HG03457 (cell line): ENCODE data around the gene TBX20.
"Not testable (repeated sequence)": the region's sequence is repeated elsewhere in the genome, so short reads cannot be mapped to it uniquely, and the experiment has no call there.

ENCODE experiments used
- ATAC-seq: cut with Tn5 transposase; IDR thresholded peaks from one replicate; pipeline ENCODE4 v1.9.1; 2021; ENCODE audit warnings: moderate number of reproducible peaks; ENCODE audit not compliant: unreplicated experiment

Gene TBX20

DNA sequence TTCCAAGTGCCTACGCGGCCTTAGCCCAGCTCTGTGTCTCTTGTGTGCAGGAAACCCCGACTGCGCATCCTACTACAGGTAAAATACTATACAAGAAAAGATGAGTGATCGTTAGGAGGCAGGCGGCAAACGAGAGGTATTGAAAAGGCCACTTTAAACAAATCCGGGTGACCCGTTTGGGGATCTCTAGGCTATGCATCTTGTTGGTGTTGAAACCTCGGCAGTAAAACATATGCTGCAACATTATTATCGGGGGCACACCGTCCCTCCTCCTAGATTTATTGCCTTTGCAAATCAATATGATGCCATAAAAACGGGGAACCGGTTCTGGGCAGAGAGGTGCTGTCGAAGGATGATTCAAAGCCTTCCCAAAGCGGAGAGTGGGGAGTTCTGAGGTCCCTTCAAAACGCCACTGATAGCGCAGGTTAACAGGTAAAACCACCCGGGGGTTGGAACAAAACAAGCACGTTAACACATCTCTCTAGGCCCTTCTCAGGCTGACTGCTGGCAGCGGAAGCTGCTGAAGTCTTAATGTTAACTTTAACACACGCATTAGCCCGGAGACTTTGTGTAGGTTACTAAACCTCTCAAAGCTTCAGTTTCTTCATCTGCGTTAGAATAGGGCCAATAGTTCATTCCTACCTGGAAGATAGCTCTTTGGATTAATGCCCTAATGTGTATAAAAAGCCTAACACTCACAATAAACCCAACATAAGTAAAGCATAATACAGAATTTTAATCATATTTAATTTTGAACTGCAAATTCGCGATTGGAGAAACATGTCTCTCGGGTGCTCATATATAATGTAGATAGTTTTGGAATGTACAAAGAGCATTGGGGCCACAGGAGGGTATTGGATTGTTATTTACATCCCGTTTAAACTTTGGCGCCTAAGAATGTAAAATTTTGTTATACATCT is 2.6 kb upstream of the TBX20 start:
- no peak for ATAC-seq

- no peak for ATAC-seq
Measured at GRCh38 chr7:35255443-35256255, 1.7 kb upstream of the TBX20 start.

DNA sequence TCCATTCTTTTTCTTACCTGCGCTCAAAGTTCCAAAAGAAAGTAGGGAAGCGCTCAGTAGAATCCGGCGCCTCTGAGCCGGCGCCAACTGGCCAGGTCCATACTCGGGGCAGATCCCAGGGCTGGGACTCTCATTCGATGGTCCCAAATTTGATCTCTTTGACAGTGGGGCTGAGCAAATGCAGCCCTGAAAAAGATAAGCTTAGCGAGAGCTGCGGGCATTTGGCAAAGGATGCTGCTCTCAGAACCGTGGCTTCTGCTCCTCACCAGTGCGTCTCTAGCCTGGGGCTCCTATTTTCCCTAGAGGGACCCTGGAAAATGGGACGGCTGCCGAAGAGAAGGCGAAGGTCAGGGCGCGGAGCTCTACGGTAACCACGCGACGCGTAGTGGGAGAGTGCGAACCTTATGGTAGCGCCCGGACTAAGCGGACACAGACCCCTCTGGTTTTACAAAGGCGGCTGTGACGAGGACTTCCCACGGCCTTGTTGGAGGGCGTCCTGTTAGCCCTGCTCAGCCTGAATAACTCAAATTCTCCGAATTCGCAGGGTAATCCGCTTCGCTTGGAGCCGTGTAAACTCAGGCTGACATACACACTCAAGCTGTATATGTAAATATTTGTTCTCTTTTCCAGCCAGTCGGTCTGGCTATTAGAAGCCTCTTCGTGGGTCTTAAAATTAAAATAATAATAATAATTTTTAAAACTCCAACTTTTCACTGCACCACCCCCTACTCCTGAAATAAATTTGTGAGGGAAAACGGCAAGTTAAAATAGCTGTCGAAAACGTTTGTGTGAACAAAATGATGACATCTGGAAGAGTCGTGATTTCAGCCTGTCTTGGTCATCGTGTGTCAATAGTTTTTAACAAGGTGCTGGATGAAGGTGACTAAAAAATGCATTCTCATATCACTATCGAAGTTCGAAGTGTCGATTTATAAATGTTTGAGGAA is 869 bp upstream of the TBX20 start:
- no peak for ATAC-seq

DNA sequence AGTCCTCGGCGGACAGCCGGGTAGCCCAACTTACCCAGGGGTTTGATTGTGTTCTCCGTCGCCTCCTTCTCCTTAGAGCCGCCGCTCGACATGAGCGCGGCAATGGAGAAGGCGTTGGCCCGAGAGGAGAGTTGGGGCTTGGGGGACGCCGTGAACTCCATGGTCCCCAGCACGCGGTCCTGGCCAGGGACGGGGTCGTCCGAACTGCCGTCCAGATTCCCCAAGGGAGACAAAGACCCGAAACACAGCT is 515 bp downstream of the TBX20 start:
- no peak for ATAC-seq

GRCh38 chr7:35252612-35253459 is 1.1 kb downstream of the TBX20 start:
- ATAC-seq = no peak

GRCh38 chr7:35251606-35252310 is 2.1 kb downstream of the TBX20 start:
- ATAC-seq = no peak

- no peak for ATAC-seq
Measured at GRCh38 chr7:35250941-35251340, 3.0 kb downstream of the TBX20 start.

DNA sequence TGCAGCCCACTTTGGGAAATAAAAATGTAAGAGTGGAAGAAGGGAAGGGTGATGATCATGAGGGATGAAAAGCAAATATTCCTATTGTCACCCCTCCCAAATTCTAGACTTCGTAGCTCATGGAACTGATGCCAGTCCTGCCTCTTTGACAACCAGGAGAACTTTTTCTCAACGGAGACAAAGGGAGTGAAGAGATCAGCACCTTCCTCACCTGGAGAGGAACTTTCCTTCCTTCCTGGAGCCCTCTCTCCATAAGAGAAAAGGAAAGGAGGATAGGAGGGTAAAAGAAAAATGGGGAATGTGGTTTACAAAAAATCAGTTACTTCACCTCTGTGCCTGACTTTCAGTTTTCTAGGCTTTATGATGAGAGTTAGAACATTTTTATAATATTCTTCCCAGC is 3.4 kb downstream of the TBX20 start:
- no peak for ATAC-seq

- no peak for ATAC-seq
Measured at GRCh38 chr7:35249537-35249907, 4.4 kb downstream of the TBX20 start.

GRCh38 chr7:35248576-35249536 is 5.0 kb downstream of the TBX20 start:
- no peak for ATAC-seq

- no peak for ATAC-seq
Measured at GRCh38 chr7:35246819-35247218, 7.1 kb downstream of the TBX20 start.

GRCh38 chr7:35241884-35242283 is 12.0 kb downstream of the TBX20 start:
- ATAC-seq = no peak

DNA sequence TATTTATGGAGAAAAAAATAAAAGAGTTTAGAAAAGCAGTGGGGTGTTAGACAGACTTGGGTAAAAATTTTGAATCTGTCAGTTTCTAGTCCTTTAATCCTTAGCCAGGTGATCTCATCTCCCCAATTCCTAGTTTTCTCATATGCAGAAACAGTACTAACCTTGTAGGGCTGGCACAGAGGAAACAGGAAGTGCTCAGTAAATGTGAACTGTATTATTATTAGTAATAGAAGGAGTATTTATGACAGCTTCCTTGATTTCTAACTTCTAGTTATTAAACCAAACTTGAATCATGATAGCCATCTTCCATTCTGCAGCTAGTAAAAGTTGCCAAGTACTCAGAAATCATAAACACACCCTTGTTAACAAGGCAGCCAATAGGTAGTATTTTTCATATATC is 12.5 kb downstream of the TBX20 start:
- ATAC-seq = no peak

- not testable (repeated sequence) for ATAC-seq
Measured at GRCh38 chr7:35241008-35241407, 12.9 kb downstream of the TBX20 start.

DNA sequence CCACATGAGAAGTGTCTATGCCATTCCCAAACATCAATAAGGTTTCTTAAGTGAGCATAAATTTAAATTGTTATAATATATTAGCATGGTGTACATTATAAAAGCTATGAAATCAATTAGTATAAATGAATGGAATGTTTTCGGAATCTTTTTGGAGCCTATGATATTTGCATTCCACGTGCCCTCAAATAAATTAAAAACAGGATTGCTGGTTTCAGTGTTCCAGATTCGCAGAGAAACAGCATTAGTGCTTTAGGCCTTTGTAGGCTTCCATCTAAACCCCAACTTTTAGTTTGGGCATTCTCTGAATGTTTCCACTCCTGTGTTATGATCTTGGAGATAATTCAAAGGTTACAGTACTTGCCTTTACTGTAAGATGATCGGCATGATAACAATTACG is 15.4 kb downstream of the TBX20 start:
- ATAC-seq = not testable (repeated sequence)

- no peak for ATAC-seq
Measured at GRCh38 chr7:35232994-35233393, 20.9 kb downstream of the TBX20 start.

DNA sequence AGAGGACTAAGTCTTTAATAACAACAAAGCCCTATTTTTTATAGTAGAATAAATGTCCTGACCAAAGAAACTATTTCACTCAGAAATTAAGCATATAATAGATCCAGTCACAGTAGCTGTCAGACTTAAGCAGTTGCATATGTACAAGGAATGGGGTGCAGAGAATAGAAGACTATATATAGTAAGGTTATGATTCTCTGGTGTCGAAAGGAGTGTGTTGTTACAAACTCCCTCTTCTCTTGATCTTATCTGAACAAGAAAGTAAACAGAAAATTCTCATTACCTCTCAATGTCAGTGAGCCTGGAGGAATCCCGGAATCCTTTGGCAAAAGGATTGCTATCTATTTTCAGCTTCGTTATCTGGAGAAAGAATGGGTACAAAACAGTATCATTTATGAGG is 22.7 kb downstream of the TBX20 start:
- not testable (repeated sequence) for ATAC-seq

- not testable (repeated sequence) for ATAC-seq
Measured at GRCh38 chr7:35229116-35229780, 24.7 kb downstream of the TBX20 start.
